ENCODE measurements around the gene TRIP13. TPM values are rescaled to one million over a fixed set of nuclear protein-coding genes. Genes with fewer than 3 reads are reported as not detected.

The TRIP13 gene
- total and polyA plus RNA-seq, 9 of the 15 experiments (the other 6 are each of a cell fraction or from before 2014, with no cell fraction given): 24.1 to 116 (median 53.2) TPM

DNA sequence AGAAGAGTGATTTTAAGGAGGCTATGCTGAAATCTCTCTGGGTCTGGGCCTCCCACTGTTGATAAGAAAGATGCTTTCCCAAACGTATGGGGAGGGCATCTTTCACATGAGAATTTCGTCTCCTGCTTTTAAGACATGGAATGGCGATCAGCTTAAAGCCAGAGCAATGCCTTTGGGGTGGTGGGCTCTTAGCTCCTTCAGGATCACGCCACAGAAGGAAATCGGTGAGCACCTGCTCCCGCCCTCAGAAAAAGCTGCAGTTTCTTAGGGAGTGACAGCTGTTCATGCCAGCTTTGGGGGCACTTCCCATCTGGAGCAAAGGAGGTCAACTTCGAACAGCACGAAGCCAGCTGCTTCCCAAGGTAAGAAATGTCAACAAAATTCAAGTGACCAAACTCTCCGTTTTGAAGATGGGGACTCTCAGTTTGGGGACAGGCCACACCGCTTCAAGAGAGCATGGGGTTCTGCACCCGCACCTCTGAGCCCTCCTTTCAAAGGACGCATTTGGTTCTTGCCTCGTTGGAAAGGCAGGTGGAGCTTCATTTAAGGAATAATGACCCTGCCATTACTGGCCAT is 39.0 kb downstream of the TRIP13 start:
- H3K9ac ChIP-seq (ENCODE audit: insufficient read depth in 1 of 2, low read depth in 2 of 2, low read length in 2 of 2): no peak overlapping the region; a peak in 1 of 4 replicates
- H3K9me3 ChIP-seq (replicated peaks; ENCODE audit: control insufficient read depth, insufficient read depth, low read depth, low read length): no peaks in the 10 kb centered on the region
- in situ Hi-C loops (cut with MboI) (loop anchor here (25.0 kb wide), 1 partner anchor 706 kb away; no protein-coding TSS in a partner anchor), intact Hi-C loops (cut with micrococcal nuclease) (no loop called here)
- WGBS (ENCODE audit: insufficient coverage, low coverage, missing lambda C conversion rate): 0% methylated on average over 13 of the region's 13 CpGs
- H3K4me2 ChIP-seq (ENCODE audit: insufficient read depth, low read length): no peak overlapping the region
- no peak overlapping the region for H3K27ac ChIP-seq (ENCODE audit: extremely low read depth, low read depth, low read length)
- no TSS peak for BruUV-seq (replicated peaks)
- no peak for ATAC-seq
- TF ChIP-seq KLF1 (tag; IDR thresholded peaks at IDR 0.05): no peak
- no peak for TF ChIP-seq HMG20A (CRISPR knock-in tag; conservative IDR thresholded peaks at IDR 0.05)
- no peak for TF ChIP-seq GABPA (tag; conservative IDR thresholded peaks at IDR 0.05; ENCODE audit: low read depth)
- TF ChIP-seq TAF1 (IDR thresholded peaks at IDR 0.05; ENCODE audit: control insufficient read depth, extremely low read depth, insufficient read depth, low read length, severe bottlenecking): no peak
- TF ChIP-seq ZFX (CRISPR knock-in tag; IDR thresholded peaks at IDR 0.05): no peak
- TF ChIP-seq, protein P1, sequence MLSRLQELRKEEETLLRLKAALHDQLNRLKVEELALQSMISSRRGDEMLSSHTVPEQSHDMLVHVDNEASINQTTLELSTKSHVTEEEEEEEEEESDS (CRISPR knock-in tag; IDR thresholded peaks at IDR 0.05): no peak
- no peak for TF ChIP-seq TAL1 (IDR thresholded peaks at IDR 0.05)
- no peak for TF ChIP-seq MCM5 (IDR thresholded peaks at IDR 0.05; ENCODE audit: low read depth)
- TF ChIP-seq ZFP30 (CRISPR knock-in tag; IDR thresholded peaks at IDR 0.05; ENCODE audit: borderline replicate concordance): no peak
- TF ChIP-seq, protein P2, sequence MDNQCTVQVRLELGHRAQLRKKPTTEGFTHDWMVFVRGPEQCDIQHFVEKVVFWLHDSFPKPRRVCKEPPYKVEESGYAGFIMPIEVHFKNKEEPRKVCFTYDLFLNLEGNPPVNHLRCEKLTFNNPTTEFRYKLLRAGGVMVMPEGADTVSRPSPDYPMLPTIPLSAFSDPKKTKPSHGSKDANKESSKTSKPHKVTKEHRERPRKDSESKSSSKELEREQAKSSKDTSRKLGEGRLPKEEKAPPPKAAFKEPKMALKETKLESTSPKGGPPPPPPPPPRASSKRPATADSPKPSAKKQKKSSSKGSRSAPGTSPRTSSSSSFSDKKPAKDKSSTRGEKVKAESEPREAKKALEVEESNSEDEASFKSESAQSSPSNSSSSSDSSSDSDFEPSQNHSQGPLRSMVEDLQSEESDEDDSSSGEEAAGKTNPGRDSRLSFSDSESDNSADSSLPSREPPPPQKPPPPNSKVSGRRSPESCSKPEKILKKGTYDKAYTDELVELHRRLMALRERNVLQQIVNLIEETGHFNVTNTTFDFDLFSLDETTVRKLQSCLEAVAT (IDR thresholded peaks at IDR 0.05): no peak
- no peak for TF ChIP-seq ZNF146 (CRISPR knock-in tag; IDR thresholded peaks at IDR 0.05; ENCODE audit: unreplicated experiment)
- H3K4me1 ChIP-seq (replicated peaks in 1 of 2; ENCODE audit: control insufficient read depth in 2 of 2, insufficient read depth in 2 of 2, low read length in 2 of 2): peaks cover 0 to 7% of the 10 kb centered on the region in 2 experiments; a peak in 1 of 5 replicates
- no peaks in the 10 kb centered on the region for H3K79me2 ChIP-seq (ENCODE audit: control insufficient read depth, insufficient read depth, low read length)
- H3K4me3 ChIP-seq: no peak overlapping the region
- CTCF ChIA-PET (ENCODE audit: low intra/inter-chr PET ratio): no interaction called here
- peaks cover 12 to 27% of the 10 kb centered on the region in 2 experiments for H3K27me3 ChIP-seq (ENCODE audit: control insufficient read depth in 2 of 2, insufficient read depth in 2 of 2, low read length in 2 of 2)
- H3K36me3 ChIP-seq (ENCODE audit: control insufficient read depth, insufficient read depth, low read length): no peaks in the 10 kb centered on the region
- no peak for FAIRE-seq
- POLR2A ChIA-PET: interaction anchor here (0.6 to 1.4 kb wide), 4 partner anchors 8 to 289 kb away, joined by 3 to 4 read pairs (median 3); no protein-coding TSS in a partner anchor
- no peaks in the 10 kb centered on the region; the same call in 1 of the 2 replicates for H4K20me1 ChIP-seq (replicated peaks; ENCODE audit: control insufficient read depth, insufficient read depth, low read length)
- no peak overlapping the region for H2AFZ ChIP-seq (ENCODE audit: low read depth, low read length)
- no peak for DNase-seq (ENCODE audit: extremely low read depth in 1 of 4, low spot score in 3 of 4)
- no peaks in the 10 kb centered on the region for H3K9me1 ChIP-seq (ENCODE audit: control insufficient read depth, insufficient read depth, low read length)

All from K562 (cell line).